Ectodermal cell (in vitro differentiated cells): ENCODE data around the gene TRIOBP.

Experiments used
- H3K27ac ChIP-seq: 2 replicates; pipeline ENCODE4 v1.7.0; 2013; ENCODE audit warnings: mild to moderate bottlenecking, low read depth, low read length; ENCODE audit not compliant: insufficient read depth, poor library complexity, severe bottlenecking
- H3K27me3 ChIP-seq: 2 replicates; pipeline ENCODE4 v1.7.0; 2013; ENCODE audit warnings: mild to moderate bottlenecking, low read length; ENCODE audit not compliant: insufficient read depth, control insufficient read depth, poor library complexity, severe bottlenecking
- H3K36me3 ChIP-seq: one replicate; pipeline ENCODE4 v1.7.0; 2013; ENCODE audit warnings: low read length; ENCODE audit not compliant: control insufficient read depth, insufficient read depth
- H3K4me1 ChIP-seq: one replicate; pipeline ENCODE4 v1.7.0; 2013; ENCODE audit warnings: low read length; ENCODE audit not compliant: control insufficient read depth, insufficient read depth
- H3K4me3 ChIP-seq: 2 replicates; pipeline ENCODE4 v1.7.0; 2013; ENCODE audit warnings: low read depth, low read length, control low read depth; ENCODE audit not compliant: insufficient read depth
- H3K9me3 ChIP-seq: 2 replicates; pipeline ENCODE4 v1.7.0; 2013; ENCODE audit warnings: mild to moderate bottlenecking, low read length, moderate library complexity; ENCODE audit not compliant: control insufficient read depth
- WGBS, 2 experiments: methylation state at CpG; one replicate each; pipeline ENCODE4 v1.1.7; 2013; ENCODE audit warnings: missing lambda C conversion rate in 2 of 2; 5-methylcytosine and 5-hydroxymethylcytosine counted together

Gene TRIOBP

GRCh38 chr22:37764622-37765021 is 67.8 kb downstream of the TRIOBP start:
- Histone ChIP-seq H3K36me3 (peaks cover 5% of the 10 kb centered on the region), H3K9me3 (no peaks in the 10 kb centered on the region), H3K4me1 (no peaks in the 10 kb centered on the region), H3K27me3 (no peaks in the 10 kb centered on the region), H3K27ac (no peak overlapping the region), H3K4me3 (no peak overlapping the region)
- WGBS, 2 experiments: 94 to 95% methylated on average over 6 of the region's 6 CpGs

GRCh38 chr22:37765498-37765897 is 68.7 kb downstream of the TRIOBP start:
- WGBS, 2 experiments: 94 to 95% methylated on average over 13 of the region's 13 CpGs
- Histone ChIP-seq H3K4me3 (no peak overlapping the region), H3K27me3 (no peaks in the 10 kb centered on the region), H3K4me1 (no peaks in the 10 kb centered on the region), H3K27ac (no peak overlapping the region), H3K36me3 (peaks cover 5% of the 10 kb centered on the region), H3K9me3 (no peaks in the 10 kb centered on the region)

DNA sequence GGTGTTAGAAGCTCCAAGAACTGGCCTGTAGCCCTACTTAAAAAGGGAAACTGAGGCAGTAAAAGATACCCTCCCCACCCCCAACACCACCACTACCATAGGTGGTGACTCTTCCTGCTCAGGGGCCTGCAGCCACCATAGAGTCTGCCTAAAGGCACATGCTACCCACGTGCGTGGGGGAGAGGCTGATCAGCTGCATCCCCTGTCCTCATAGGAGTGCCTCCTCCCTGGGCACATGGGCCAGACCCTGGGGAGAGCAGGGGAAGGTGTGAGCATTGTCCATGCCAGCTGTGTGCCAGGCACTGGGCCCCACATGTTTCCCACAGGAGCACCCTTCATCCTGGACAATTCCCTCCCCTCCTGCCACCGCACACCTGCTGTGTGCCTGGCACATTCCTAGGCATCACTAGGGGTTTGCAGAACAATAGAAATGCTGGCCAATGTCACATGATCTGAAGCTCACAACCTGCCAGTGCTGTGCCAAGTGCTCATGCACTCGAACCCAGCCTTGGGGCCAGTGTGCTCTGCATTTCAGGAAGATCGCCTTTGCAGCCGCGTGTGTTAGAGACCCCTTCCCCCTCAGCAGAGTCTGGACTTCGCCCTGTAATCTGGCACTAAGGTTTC is 69.2 kb downstream of the TRIOBP start:
- Histone ChIP-seq H3K4me3 (no peak overlapping the region), H3K36me3 (peaks cover 5% of the 10 kb centered on the region)
- WGBS, 2 experiments: 94 to 95% methylated on average over 8 of the region's 8 CpGs

GRCh38 chr22:37768273-37768672 is 71.4 kb downstream of the TRIOBP start:
- H3K27me3 ChIP-seq: no peaks in the 10 kb centered on the region
- WGBS, 2 experiments: 95% methylated on average over 3 of the region's 3 CpGs
- peaks cover 15% of the 10 kb centered on the region for H3K36me3 ChIP-seq
- H3K4me3 ChIP-seq: no peak overlapping the region
- no peaks in the 10 kb centered on the region for H3K9me3 ChIP-seq
- H3K4me1 ChIP-seq: no peaks in the 10 kb centered on the region
- no peak overlapping the region for H3K27ac ChIP-seq

More for the DNA sequence above, 69.2 kb downstream of the TRIOBP start:
- Histone ChIP-seq H3K27me3 (no peaks in the 10 kb centered on the region), H3K27ac (no peak overlapping the region), H3K4me1 (no peaks in the 10 kb centered on the region), H3K9me3 (no peaks in the 10 kb centered on the region)

DNA sequence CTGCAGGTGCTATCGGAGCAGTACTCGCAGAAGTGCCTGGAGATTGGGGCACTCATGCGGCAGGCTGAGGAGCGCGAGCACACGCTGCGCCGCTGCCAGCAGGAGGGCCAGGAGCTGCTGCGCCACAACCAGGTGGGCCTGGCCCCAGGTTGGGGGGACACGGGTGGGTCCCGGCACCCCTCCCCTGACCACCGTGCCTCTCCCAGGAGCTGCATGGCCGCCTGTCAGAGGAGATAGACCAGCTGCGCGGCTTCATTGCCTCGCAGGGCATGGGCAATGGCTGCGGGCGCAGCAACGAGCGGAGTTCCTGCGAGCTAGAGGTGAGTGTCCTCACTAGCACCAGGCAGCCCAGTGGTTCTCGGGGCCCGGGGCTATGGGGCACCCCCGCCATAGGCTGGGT is 72.2 kb downstream of the TRIOBP start:
- Histone ChIP-seq H3K4me3 (no peak overlapping the region), H3K27ac (no peak overlapping the region), H3K27me3 (no peaks in the 10 kb centered on the region), H3K9me3 (no peaks in the 10 kb centered on the region), H3K36me3 (peaks cover 18% of the 10 kb centered on the region), H3K4me1 (no peaks in the 10 kb centered on the region)
- WGBS, 2 experiments: 96% methylated on average over 24 of the region's 24 CpGs

GRCh38 chr22:37771081-37771480 is 74.2 kb downstream of the TRIOBP start:
- Histone ChIP-seq H3K4me3 (no peak overlapping the region), H3K9me3 (no peaks in the 10 kb centered on the region), H3K36me3 (peaks cover 18% of the 10 kb centered on the region), H3K27ac (no peak overlapping the region), H3K27me3 (no peaks in the 10 kb centered on the region), H3K4me1 (no peaks in the 10 kb centered on the region)
- WGBS, 2 experiments: 69 to 71% methylated on average over 4 of the region's 4 CpGs

DNA sequence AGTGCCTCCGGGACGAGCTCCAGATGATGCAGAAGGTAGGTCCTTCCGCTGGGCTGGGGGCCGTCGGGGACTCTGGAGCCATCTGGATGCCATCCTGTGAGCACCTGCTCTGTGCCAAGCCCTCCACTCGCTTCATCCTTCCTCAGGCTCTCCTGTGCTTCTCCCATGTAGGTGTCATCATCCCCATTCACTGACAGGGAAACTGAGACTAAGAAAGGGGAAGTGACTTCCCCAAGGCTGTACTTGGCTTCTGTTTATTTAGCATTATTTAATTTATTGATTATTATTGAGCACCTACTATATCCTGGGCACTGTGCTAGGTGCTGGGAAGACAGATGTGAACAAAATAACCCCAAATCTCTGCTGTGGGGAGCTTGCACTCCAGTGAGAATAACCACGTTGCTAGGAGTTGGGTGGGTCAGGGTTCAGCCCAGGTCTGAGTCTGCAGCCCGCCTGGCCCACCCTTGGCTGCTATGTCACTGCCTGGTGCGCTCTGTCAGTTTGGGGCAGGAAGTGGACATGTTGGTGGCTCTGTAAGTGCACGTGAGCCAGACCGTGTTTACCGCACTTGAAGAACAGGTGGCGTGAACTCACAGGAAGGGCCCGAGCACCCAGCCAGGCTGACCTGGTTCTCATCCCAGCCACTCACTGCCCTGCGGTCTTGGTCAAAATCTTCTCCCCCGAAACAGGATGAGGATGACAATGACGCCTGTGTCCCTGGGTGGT is 75.0 kb downstream of the TRIOBP start:
- Histone ChIP-seq H3K36me3 (peaks cover 18% of the 10 kb centered on the region), H3K4me1 (no peaks in the 10 kb centered on the region), H3K9me3 (no peaks in the 10 kb centered on the region), H3K27me3 (no peaks in the 10 kb centered on the region), H3K4me3 (no peak overlapping the region), H3K27ac (no peak overlapping the region)
- WGBS, 2 experiments: 95 to 96% methylated on average over 17 of the region's 17 CpGs

DNA sequence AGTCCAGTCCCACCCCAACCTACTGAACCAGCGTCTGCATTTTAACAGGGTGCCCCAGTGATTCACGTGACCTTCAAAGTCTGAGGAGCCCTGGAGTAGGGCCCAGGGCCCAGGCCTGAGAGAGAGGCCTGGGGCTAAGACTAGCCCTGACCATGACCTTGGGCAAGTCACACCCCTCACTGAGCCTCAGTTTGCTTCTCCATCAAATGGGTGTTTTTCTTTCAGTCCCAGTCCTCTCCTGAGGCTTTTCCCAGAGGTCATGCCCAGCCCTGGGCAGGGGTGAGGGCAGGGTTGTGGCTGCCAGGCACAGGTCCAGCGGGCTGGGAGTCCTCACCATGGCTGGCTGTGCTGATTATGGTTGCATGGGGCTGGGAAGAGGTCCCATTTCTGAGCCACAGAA is 77.9 kb downstream of the TRIOBP start:
- no peak overlapping the region for H3K4me3 ChIP-seq
- 94 to 95% methylated on average over 3 of the region's 3 CpGs for WGBS, 2 experiments
- peaks cover 14% of the 10 kb centered on the region for H3K36me3 ChIP-seq
- H3K4me1 ChIP-seq: peaks cover 6% of the 10 kb centered on the region
- H3K27me3 ChIP-seq: no peaks in the 10 kb centered on the region
- H3K9me3 ChIP-seq: no peaks in the 10 kb centered on the region
- H3K27ac ChIP-seq: no peak overlapping the region

GRCh38 chr22:37775785-37776638 is 79.2 kb downstream of the TRIOBP start:
- Histone ChIP-seq H3K4me1 (peaks cover 8% of the 10 kb centered on the region), H3K27ac (no peak overlapping the region), H3K9me3 (no peaks in the 10 kb centered on the region), H3K36me3 (peaks cover 14% of the 10 kb centered on the region), H3K4me3 (no peak overlapping the region), H3K27me3 (no peaks in the 10 kb centered on the region)
- 89 to 90% methylated on average over 14 to 17 of the region's 17 CpGs for WGBS, 2 experiments

GRCh38 chr22:37776639-37777005 is 79.8 kb downstream of the TRIOBP start:
- Histone ChIP-seq H3K4me3 (no peak overlapping the region), H3K27ac (no peak overlapping the region), H3K4me1 (peaks cover 8% of the 10 kb centered on the region), H3K27me3 (no peaks in the 10 kb centered on the region), H3K36me3 (peaks cover 12% of the 10 kb centered on the region), H3K9me3 (no peaks in the 10 kb centered on the region)
- 91 to 93% methylated on average over 10 of the region's 10 CpGs for WGBS, 2 experiments
